OCI-M1 (cell line): ENCODE data around the gene TCEAL5.
A peak's percentile ranks its signal among the peaks of the same experiment; 100 is the strongest.
"Not testable (repeated sequence)": the region's sequence is repeated elsewhere in the genome, so short reads cannot be mapped to it uniquely, and the experiment has no call there.

ENCODE experiments used
- DNase-seq: peaks from one replicate; lab custom pipeline; 2025; lab: John Stamatoyannopoulos, UW

The TCEAL5 gene, protein sequence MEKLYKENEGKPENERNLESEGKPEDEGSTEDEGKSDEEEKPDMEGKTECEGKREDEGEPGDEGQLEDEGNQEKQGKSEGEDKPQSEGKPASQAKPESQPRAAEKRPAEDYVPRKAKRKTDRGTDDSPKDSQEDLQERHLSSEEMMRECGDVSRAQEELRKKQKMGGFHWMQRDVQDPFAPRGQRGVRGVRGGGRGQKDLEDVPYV

DNA sequence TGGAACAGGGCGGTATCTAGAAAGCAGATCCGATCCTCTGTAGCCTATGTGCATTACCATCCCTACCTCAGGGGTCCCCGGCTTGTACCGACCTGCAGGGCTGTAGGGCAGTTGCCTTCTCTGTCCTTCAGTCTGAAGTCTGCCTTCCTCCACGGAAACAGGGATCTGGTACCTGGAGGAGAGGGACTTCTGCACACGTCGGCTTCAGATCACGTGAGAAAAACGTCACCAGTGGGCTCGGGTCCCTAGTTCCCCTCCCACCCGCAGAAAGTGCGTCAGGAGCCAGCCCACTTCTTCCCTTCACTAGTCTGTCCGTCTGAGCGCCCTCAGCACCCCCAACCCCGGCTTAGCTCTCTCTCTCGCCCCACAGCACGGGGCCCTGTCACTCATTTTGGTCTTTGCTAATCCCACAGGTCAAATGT lies at the start of gene TCEAL5:
Gene TCEAL5, minus strand, starts transcription at position 170 of the 422 bp plus-strand sequence. CDS start 2,187 bp downstream, outside the sequence.
- no peak for DNase-seq

DNA sequence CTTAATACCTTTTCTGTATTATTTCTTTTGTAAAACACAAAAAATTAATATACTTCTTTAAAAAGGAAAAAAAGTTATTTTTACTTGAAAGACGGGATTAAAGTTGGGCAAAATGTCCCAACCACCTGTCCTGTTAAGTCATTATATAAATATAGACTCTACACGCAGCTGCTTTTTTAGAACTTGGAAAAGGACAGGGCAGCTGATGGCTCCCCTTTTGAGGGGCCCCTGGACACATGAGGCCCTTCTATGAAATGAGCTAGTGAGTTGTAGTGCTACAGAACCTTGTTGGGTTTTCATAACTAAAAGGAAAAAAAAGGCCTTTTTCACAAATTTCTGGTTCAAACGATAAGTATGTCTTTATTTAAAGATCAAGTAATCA lies 34.8 kb upstream of the TCEAL5 start:
- no peak for DNase-seq

DNA sequence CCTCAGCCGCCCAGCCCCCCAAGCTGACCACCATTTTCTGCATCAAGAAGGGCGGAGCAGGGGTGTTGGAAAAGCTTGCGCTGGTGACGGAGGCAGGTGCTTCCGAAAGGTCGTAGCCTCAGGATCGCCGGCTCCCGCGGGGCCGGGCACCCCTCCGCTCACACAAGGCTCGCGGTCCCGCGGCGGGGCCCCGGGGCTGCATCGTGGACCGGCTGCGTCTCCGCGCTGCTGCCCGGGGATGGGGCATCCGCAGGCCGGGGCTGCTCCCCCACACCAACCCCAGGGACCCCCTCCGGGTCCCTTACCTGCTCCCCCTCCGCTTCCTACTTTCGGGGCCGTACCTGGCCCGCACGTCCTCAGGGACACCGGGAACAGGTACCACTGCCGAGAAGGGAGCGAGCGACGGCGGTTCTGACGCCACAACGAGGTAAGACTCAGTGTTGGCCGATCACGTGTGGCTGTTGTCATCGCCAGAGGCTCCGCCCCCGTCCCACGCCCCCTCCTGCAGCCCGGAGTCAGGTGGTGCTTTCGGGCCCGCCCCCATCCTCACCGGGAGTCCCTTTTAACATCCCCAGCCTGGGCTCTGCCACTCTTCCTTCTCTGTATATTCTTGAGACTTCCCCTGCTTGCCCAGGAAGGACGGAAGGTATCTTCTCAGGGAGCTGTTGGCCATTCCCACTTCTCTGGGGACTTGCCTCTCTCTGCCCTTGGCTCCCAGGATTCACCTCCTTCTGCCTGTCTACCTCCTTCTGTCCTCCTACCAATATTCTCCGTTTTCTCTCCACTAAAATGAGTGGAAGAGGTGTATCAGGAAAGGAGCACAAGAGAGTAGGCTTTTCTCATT lies 34.2 kb upstream of the TCEAL5 start, which contains the start of gene BEX2:
Gene BEX2, minus strand, starts transcription at position 436 of the 844 bp plus-strand sequence. CDS start 1,014 bp downstream, outside the sequence.
- peak; percentile 71 for DNase-seq

DNA sequence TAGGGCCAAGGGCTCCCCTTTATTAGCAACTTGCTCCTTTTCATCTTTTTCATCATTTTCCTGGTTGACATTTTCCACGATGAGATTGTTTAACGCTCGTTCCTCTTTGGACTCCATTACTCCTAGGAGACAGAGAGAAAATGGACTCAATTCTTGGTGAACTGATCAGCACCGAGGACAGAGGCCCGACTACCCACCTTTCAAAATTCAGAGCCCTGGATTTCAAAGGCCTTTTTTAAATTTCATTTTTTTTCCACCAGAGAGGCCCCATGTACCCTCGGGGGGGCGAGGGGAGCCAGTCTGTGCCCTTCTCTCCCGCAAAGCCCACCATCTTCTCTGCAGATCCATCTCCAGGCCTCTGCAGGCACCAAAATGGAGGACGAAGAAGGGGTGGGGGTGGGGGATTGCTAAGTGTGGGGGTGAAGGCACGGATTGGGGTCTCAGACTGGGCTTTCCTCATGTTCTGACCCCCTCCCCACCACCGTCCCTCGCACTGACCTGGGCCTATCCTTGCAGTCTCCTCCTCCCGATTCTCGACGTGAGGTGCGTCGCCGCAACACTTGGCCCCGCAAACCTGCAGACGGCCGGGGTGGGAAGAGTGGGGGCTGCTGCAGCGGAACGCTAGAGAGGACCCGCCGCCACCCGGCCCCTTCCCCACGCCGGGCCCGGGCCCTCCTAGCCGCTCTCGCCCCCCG lies 33.5 kb upstream of the TCEAL5 start:
- no peak for DNase-seq

DNA sequence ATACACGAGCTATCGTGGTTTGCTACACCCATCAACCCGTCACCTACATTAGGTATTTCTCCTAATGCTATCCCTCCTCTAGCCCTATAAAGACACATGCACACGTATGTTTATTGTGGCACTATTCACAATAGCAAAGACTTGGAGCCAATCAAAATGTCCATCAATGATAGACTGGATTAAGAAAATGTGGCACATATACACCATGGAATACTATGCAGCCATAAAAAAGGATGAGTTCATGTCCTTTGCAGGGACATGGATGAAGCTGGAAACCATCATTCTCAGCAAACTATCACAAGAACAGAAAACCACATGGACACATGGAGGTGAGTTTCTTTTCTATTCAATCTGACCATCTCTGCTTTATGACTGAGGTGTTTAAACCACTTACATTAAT lies 29.1 kb upstream of the TCEAL5 start:
- not testable (repeated sequence) for DNase-seq

DNA sequence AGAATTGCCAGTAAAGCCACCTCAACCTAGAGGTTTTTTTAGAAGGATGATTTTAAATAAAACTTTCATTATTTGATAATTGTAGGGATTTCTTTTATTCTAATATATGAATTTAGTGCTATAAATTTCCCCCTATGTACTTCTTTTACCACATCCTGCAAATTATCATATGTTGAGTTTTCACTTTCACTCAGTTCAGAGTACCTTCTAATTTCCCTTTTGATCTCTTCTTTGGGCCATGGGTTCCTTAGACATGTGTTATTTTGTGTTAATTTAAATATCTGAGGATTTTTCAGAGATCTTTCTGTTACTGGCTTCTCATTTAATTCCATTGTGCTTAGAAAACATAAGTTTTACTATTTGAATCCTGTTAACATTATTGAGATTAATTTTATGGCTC lies 28.2 kb upstream of the TCEAL5 start:
- DNase-seq = no peak

DNA sequence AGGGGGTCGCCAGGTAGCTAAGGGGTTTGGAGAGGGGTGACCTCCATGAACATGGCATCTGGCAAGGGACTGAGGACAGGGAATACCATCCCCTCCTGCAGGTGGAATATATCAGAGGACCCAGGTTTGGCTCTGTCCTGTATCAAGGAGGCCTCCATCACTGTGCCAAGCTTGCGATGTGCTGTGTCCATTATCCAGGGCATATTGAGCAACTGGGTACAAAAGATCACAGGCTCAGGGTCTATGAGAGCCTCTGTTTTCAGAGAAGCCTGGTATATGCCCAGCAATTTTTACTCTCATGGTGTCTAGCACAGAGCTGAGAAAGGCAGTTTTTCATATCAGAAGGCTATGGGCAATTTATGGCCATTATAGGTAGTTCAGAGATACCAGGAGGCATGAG lies 16.6 kb upstream of the TCEAL5 start:
- DNase-seq = no peak

DNA sequence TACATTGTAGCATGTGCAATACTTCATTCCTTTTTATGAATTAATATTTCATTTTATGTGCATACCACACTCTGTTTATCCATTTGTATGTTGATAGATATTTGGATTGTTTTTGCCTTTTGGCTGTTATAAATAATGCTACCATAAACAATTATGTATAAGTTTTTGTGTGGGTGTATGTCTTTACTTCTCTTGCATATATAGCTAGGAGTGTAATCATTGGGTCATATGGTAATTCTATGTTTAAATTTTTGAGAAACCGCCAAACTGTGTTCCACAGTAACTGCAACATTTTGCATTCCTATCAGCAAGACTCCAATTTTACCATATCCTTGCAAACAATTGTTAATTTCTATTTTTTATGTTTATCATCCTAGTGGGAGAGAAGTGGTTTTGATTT lies 3.1 kb upstream of the TCEAL5 start:
- DNase-seq = no peak

DNA sequence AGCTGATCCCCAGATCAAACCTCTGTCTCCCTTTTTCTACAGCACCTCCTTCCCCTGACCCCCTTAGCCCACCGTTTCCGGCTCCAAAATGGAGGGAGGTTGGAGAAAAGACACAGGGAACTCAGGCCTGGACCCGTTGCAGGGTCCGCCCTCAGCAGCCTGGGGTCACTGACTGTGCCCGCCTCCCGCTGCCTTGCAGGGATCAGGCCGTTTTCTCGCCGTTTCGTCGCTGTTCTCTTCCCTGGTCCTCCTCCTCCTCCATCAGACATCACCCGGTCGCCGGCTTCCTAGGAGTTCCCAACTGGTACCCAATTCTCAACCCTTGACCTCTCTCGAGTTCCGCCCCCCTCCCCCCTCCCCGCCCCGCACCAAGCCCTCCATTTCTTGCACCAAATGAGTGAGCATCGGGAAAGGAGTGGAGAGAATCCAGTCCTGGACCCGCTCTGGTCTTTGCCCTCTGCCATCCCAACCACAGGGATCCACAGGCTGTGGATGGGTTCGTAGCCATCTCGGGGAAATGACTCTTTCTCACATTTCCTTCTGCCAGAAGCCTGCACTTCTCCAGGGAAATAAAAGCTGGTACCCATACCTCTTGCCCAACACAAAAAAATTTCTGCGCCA lies 493 bp downstream of the TCEAL5 start:
- no peak for DNase-seq

DNA sequence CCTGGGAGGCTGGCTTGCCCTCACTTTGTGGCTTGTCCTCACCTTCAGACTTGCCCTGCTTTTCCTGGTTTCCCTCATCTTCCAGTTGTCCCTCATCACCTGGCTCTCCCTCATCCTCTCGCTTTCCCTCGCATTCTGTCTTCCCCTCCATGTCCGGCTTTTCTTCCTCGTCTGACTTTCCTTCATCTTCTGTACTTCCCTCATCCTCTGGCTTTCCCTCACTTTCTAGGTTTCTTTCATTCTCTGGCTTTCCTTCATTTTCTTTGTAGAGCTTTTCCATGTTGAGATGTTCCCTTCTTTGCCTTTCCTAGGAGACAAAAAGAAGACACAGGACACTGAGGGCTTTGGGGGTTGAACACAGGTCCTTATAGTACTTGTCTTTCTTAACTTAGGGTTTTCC lies 2.3 kb downstream of the TCEAL5 start:
- no peak for DNase-seq

DNA sequence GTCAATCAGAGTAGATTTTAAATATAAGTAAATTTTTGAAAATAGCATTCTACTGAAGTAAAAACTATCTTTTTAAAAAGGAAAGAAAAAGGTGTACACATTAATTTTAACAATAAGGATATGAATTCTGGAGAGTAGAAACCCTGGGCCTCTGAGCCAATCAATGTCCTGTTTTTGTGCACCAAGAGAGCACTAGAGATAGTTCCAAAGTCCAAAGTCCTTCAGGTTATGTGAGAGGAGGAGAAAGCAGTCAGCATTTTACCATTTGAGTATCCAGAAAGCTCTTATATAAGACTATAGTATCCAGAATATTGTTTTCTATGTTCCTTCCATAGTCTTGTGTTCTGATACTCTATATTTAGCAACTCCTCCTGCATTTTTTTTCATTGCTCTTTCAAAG lies 18.3 kb downstream of the TCEAL5 start:
- no peak for DNase-seq

DNA sequence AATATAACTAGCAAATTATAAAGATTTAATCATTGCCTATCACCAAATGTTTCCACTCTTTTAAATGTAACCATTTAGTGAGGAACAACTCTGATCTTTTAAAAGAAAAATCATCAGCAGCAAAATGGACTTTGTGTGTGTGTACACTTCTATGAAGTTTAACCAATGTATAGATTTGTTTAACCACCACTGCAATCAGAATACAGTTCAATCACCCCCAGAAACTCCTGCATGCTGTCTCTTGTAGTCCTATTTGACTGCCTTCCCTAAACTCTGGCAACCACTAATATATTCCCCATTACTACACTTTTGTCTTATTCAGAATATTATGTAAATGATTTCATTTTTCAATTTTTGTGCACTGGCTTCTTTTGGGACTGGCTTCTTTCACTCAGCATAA lies 19.9 kb downstream of the TCEAL5 start:
- DNase-seq = no peak

DNA sequence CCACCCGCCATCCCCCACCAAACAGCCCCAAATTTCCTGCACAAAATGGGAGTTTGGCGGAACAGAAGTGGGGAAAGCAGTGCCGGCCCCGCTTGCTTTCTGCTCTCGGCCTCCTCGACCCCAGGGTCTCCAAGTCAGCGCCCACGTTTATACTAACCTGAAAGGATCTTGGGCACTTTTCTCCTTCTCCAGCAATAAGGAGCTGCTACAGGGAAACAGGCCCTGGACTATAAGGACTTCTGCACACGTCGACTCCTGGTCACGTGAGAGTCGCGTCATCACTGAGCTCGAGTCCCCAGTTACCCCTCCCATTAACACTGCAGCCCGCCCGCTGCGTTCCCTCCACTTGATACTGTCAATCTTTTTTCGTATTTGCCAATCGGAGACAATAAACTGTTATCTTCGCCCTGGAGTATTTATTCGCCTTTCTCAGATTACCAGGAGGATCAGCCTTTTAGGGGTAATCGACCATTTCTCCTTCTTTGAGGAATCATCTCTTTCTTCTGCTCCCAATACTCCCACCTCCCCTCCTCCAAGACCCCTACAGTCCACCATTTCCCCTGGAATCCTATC lies 21.5 kb downstream of the TCEAL5 start, which contains the start of gene TCEAL8:
Gene TCEAL8, minus strand, starts transcription at position 235 of the 573 bp plus-strand sequence. CDS start 1,176 bp downstream, outside the sequence.
- peak; percentile 90 for DNase-seq

DNA sequence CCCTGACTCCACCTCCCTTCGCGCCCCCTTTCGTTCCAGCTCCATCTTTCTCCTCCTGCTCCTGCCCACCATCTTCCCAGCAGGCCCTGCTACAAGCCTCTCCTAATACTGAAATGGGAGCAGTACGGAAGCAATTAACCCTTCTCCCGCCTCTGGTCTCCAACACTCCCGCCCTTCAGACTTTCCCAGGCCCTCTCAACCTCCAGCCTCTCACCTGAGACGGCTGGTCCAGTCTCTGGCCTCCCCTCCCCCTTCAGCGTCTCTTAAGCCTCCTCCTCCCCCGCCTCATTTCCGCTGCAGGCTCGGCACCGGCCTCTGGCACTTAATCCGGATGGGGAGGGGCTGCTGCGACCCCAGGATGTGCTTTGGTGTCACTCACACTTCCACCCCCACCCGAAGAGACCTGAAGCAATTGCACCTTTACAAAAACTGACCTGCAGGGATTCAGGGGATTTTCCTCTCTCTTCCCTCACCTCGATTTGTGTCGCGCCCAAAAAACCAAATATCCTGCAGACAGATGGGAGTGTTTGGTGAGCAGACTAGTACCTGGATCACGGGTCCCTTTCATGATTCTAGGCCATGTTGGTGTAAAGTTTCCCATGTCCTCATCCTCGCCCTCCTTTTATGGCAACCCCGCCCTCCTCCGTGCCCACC lies 22.3 kb downstream of the TCEAL5 start:
- DNase-seq = peak; percentile 65

DNA sequence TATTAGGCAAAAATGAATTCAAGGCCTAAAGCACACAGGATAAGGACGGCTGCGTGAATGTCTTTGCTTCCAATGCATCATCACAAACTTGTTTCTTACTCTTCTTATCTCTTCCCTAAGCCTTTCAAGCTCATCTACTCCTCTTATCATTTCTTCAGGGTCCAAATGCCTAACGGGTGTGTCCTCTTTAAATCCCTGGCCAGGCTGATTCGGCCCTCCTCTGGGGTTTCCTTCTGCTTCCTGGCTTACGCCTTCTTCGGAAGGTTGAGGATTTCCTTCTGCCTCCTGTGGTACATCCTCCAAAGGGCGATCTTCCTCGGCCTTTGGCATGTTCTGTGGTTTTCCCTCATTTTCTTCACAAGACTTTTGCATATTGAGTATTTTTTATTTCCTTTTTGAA lies 22.9 kb downstream of the TCEAL5 start:
- DNase-seq = peak; percentile 59

DNA sequence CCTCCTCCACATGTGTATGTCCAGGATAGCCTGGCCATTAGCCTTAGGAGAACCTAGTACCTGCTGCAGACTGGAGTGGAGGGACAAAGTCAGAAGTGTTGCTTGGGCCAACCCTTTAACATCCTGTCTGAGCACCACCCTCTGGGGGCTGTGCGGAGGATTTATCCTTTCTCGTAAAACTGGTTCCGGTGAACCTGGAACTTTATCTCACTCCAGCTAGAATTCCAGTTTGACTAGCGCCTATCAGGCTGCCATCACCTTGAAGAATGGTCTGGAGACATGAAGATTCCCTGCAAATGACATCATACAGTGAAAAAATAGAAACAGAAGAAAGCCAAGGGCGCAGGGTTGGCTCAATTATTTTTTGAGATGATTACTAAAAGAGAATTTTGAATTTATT lies 25.6 kb downstream of the TCEAL5 start:
- DNase-seq = no peak

DNA sequence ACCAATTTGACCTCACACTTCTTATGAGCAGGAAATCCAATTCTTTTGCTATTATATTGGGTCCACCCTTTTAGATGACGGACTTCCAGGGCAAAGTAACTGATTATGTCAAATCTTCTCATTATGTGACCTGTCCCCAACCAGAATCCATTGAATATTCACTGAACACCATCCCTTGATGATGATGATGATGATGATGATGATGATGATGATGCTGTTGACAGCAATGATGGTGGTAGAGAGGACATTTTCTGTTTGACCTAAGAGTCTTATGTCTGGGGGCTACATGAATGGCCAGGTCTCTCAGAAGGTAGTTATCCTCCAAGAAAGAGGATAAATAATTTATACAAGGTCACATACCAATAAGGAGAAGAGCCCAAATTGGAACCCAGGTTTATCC lies 26.7 kb downstream of the TCEAL5 start:
- DNase-seq = no peak

DNA sequence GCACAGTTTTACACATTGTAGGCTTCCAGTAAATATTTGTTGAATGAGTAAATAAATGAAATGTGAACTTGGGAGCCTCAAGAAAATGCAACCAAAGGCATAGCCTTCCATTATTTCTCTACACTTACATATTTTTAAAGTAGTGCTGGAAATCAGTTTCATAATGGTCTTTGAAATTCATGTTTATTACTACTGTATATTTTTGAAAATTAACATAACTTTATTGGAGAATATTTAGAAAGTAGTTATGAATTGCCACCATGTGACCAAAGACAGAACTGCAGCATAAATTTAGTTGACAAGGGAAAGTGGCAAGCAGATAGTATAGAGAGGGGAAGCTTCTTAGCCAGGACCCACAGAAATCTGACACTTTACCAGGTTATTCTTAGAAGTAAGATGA lies 28.0 kb downstream of the TCEAL5 start:
- DNase-seq = peak; percentile 70

DNA sequence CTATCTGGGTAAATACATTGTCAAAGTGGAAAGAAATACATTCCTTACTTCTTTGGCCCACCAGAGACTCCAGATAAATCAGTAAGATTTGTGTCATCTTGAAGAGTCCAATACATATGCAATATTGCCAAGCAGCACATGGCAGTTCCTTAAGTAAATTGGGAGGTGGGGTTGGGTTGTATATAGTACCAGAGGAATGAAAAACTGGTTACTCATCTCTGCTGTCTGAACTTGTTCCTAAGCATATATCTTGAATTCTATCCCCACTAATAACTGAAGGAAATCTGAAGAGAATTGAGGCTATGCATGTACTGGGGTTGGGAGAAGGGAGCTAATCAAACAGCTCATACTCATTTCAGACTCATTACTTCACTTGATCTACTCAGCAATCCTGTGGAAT lies 36.4 kb downstream of the TCEAL5 start:
- no peak for DNase-seq

DNA sequence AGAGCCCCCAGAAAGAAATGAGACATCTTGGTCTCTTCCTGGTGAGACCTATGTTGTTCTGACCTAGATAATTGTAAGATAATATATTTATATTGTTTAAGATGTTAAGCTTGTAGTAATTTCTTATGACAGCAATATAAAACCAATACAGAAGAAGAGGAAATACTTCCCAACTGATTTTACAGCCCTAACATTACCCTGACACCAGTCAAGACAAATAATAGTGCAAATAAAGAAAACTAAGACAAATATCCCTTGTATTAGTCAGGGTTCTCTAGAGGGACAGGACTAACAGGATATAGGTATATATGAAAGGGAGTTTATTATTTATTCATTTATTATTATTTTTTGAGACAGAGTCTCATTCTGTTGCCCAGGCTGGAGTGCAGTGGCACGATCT lies 40.3 kb downstream of the TCEAL5 start:
- DNase-seq = no peak

DNA sequence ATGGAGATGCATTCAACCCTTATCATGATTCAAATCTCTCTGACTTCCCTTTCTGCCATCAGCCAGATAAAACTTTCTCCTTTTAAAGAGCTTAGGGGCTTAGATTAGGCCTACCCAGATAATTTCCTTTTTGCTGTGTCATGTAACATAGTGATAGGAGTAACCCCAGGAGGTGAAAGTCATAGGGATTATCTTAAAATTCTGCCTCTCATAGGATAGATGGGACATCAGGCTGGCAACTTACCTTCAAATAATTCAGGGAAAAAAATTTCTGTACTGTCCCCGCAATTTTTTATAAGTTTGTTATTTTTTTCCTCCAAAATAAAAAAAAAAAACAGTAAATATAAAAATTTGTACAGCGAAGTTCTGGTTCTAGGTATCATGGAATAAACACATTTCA lies 40.9 kb downstream of the TCEAL5 start:
- peak; percentile 79 for DNase-seq
